T-helper 22 cell (primary cell): Measurements from ENCODE around the gene CIAPIN1.
"Not testable (repeated sequence)": the region's sequence is repeated elsewhere in the genome, so short reads cannot be mapped to it uniquely, and the experiment has no call there.

Experiments
- DNase-seq: peaks from one replicate; pipeline ENCODE4 v3.0.0-alpha.2; 2020; ENCODE audit warnings: low read depth

Gene CIAPIN1

GRCh38 chr16:57406881-57407280 is 40.3 kb downstream of the CIAPIN1 start:
- DNase-seq = no peak

GRCh38 chr16:57405097-57405496 is 42.1 kb downstream of the CIAPIN1 start:
- DNase-seq = no peak

GRCh38 chr16:57403965-57404817 is 43.0 kb downstream of the CIAPIN1 start, which contains the start of gene CCL17:
Gene CCL17 (plus strand): TSS chr16:57404767. CDS start chr16:57413933, 9,166 bp downstream.
- no peak for DNase-seq

- no peak for DNase-seq
Measured at GRCh38 chr16:57401943-57402640, 45.1 kb downstream of the CIAPIN1 start.

- DNase-seq = not testable (repeated sequence)
Measured at GRCh38 chr16:57397493-57397892, 49.7 kb downstream of the CIAPIN1 start.

- DNase-seq = no peak
Measured at GRCh38 chr16:57396786-57397185, 50.4 kb downstream of the CIAPIN1 start.

GRCh38 chr16:57395026-57395425 is 52.2 kb downstream of the CIAPIN1 start:
- DNase-seq = no peak

- no peak for DNase-seq
Measured at GRCh38 chr16:57394444-57394843, 52.7 kb downstream of the CIAPIN1 start.

- DNase-seq = no peak
Measured at GRCh38 chr16:57392694-57393093, 54.5 kb downstream of the CIAPIN1 start.

- no peak for DNase-seq
Measured at GRCh38 chr16:57391708-57392107, 55.5 kb downstream of the CIAPIN1 start.

GRCh38 chr16:57391300-57391699 is 55.9 kb downstream of the CIAPIN1 start:
- no peak for DNase-seq

GRCh38 chr16:57390636-57391295 is 56.4 kb downstream of the CIAPIN1 start:
- DNase-seq = no peak

GRCh38 chr16:57389087-57389468 is 58.1 kb downstream of the CIAPIN1 start:
- DNase-seq = no peak

GRCh38 chr16:57388359-57389086 is 58.7 kb downstream of the CIAPIN1 start:
- no peak for DNase-seq

GRCh38 chr16:57387598-57388354 is 59.4 kb downstream of the CIAPIN1 start:
- DNase-seq = no peak

GRCh38 chr16:57386381-57386951 is 60.7 kb downstream of the CIAPIN1 start:
- no peak for DNase-seq

- no peak for DNase-seq
Measured at GRCh38 chr16:57385083-57385482, 62.1 kb downstream of the CIAPIN1 start.

GRCh38 chr16:57384248-57385070 is 62.7 kb downstream of the CIAPIN1 start:
- DNase-seq = no peak

GRCh38 chr16:57383276-57384247 is 63.6 kb downstream of the CIAPIN1 start:
- no peak for DNase-seq
